ENCODE data around the gene PTGES3L.
A peak's percentile ranks its signal among the peaks of the same experiment; 100 is the strongest.
"Not testable (repeated sequence)": the region's sequence is repeated elsewhere in the genome, so short reads cannot be mapped to it uniquely, and the experiment has no call there.

PTGES3L gene

GRCh38 chr17:42920922-42921321 is 59.0 kb downstream of the PTGES3L start:
- no peak overlapping the region for H3K4me3 ChIP-seq
- no peak for TF ChIP-seq CTCF (IDR thresholded peaks at IDR 0.05)
- DNase-seq (ENCODE audit: low spot score): no peak
- peak overlapping the region in 1 of 2 donors; percentile 35 for H3K27ac ChIP-seq

DNA sequence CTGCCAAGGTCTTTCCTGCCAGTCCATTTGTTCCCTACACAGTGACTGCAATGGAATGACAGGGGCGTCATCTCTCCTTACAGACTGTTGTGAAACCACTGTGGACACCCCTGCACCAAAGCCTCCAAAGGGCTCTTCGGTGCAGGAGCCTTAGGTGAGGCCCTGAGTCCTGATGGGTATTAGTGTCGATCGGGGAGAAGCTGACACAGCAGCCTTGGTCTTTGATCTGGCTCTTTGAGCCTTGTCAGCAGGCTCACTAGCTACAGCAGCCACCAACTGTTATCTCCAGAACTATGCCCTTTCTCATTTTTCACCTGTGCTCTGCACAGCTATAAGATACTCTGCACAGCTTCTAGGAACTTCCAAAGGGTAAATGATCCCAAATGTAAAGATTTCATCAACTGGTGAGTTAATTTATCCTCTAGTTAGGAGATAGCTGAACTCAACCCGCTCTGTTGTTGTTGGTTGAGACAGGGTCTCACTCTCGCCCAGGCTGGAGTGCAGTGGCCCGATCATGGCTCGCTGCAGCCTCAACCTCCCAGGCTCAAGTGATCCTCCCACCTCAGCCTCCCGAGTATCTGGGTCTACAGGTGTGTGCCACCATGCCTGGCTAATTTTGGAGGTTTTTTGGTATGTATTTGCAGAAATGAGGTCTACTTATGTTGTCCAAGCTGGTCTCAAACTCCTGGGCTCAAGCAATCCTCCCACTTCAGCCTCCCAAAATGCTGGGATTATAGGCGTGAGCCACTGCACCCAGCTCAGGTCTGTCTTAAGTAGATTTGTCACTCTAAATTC is 59.6 kb downstream of the PTGES3L start:
- DNase-seq (ENCODE audit: low spot score): no peak
- Histone ChIP-seq H3K4me3 (no peak overlapping the region), H3K27ac (no peak overlapping the region)
- no peak for TF ChIP-seq CTCF (IDR thresholded peaks at IDR 0.05)

- peak overlapping the region in 1 of 2 donors; percentile 13 for H3K27ac ChIP-seq
- not testable (repeated sequence) for H3K4me3 ChIP-seq; DNase-seq (ENCODE audit: low spot score)
Observed at GRCh38 chr17:42919522-42920077, 60.3 kb downstream of the PTGES3L start.

DNA sequence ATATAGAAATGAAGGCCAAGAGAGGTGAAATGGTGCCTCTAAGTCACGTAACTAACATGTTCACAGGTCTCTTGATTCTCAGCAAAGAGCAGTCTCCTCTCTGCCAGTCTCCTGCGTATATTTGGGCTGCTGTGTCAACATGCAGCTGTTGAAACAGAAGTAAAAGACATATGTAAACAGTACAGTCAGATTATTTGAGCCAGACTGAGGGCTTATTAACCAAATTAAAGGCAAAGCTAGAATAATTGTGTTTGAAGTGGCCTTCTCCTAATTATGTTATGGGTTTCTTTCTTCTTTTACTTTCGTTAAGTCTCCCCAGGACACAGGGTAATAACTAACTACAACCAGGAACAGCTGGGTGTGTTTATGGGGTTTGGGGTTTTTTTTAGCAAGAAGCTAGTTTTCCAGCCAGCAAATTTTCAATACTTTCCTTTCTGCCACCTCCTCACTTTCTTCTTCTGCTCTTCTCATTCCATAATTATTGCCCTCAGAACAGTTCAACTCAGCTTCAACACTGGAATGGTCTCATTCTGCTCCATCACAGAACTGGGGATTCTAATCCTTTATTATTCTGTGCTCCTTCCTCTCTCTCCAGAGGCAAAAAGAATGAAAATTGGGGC is 60.9 kb downstream of the PTGES3L start:
- peak overlapping the region; percentile 29 for H3K4me3 ChIP-seq
- no peak for TF ChIP-seq CTCF (IDR thresholded peaks at IDR 0.05)
- peak overlapping the region; percentile 13 to 40 for H3K27ac ChIP-seq
- DNase-seq (ENCODE audit: low spot score): no peak
